K562 (cell line): ENCODE data around the gene MEGF11. TPM values are rescaled to one million over a fixed set of nuclear protein-coding genes. Genes with fewer than 3 reads are reported as not detected.
A peak's percentile ranks its signal among the peaks of the same experiment; 100 is the strongest.

Experiments used
- ATF4 ChIP-seq: fragments of 450-650 bp; formaldehyde crosslinking; IDR thresholded peaks from 2 replicates; pipeline ENCODE4 v1.4.0; 2022; ENCODE audit warnings: mild to moderate bottlenecking, moderate library complexity
- CBFB ChIP-seq: sonication (generic); formaldehyde crosslinking; IDR thresholded peaks from 2 replicates; pipeline ENCODE4 v1.4.0; 2020; ENCODE audit warnings: mild to moderate bottlenecking, missing genetic modification reagents
- E2F1 ChIP-seq: sonication (generic); formaldehyde crosslinking; IDR thresholded peaks from 2 replicates; pipeline ENCODE4 v1.8.1; 2023; ENCODE audit warnings: mild to moderate bottlenecking, missing genetic modification reagents, moderate library complexity
- FOXP1 ChIP-seq: sonication (generic); formaldehyde crosslinking; IDR thresholded peaks from 2 replicates; pipeline ENCODE4 v1.8.0; 2022; ENCODE audit warnings: mild to moderate bottlenecking, missing genetic modification reagents
- GATAD2B ChIP-seq: fragments of 450-650 bp; IDR thresholded peaks from 2 replicates; pipeline ENCODE4 v1.6.1; 2017; ENCODE audit warnings: mild to moderate bottlenecking, borderline replicate concordance
- HDAC1 ChIP-seq, 2 experiments: fragments of 450-650 bp; IDR thresholded peaks; 2 replicates each; pipeline ENCODE4 v1.6.1; 2016 to 2017; ENCODE audit warnings: inconsistent platforms in 1 of 2, mild to moderate bottlenecking in 1 of 2, moderate library complexity in 1 of 2
- HNRNPLL ChIP-seq: fragments of 200-400 bp; formaldehyde crosslinking; IDR thresholded peaks from 2 replicates; pipeline ENCODE4 v1.6.1; 2017; ENCODE audit warnings: low read length, low read depth, mild to moderate bottlenecking; ENCODE audit not compliant: poor library complexity, severe bottlenecking
- JUN ChIP-seq, 2 experiments: sonication (generic) in 1 of 2; formaldehyde crosslinking in 1 of 2; IDR thresholded peaks; 2 replicates each; pipeline versions ENCODE4 v1.6.1 to v1.8.0; 2012 to 2022; ENCODE audit warnings: borderline replicate concordance in 2 of 2, mild to moderate bottlenecking in 2 of 2, improper control_type of control experiment in 1 of 2, low read depth in 1 of 2, low read length in 1 of 2, missing genetic modification reagents in 1 of 2
- MAFF ChIP-seq: IDR thresholded peaks from 2 replicates; pipeline ENCODE4 v1.6.1; 2012; ENCODE audit warnings: low read length, improper control_type of control experiment
- NCOA6 ChIP-seq: fragments of 450-650 bp; IDR thresholded peaks from 2 replicates; pipeline ENCODE4 v1.6.1; 2017; ENCODE audit warnings: mild to moderate bottlenecking
- POLR2AphosphoS5 ChIP-seq: IDR thresholded peaks from 2 replicates; pipeline ENCODE4 v1.6.1; 2011; ENCODE audit warnings: mild to moderate bottlenecking, low read depth, low read length, moderate library complexity; ENCODE audit not compliant: control insufficient read depth, insufficient read depth
- POLR2G ChIP-seq: fragments of 200-400 bp; formaldehyde crosslinking; IDR thresholded peaks from 2 replicates; pipeline ENCODE4 v1.6.1; 2017; ENCODE audit warnings: low read depth, mild to moderate bottlenecking, antibody characterized with exemption, low read length, moderate library complexity
- RBFOX2 ChIP-seq: fragments of 200-400 bp; formaldehyde crosslinking; IDR thresholded peaks from 2 replicates; pipeline ENCODE4 v1.6.1; 2017; ENCODE audit warnings: low read depth, mild to moderate bottlenecking, low read length, moderate library complexity
- TAF1 ChIP-seq: IDR thresholded peaks from 2 replicates; pipeline ENCODE4 v1.6.1; 2011; ENCODE audit warnings: mild to moderate bottlenecking, low read length, moderate library complexity; ENCODE audit not compliant: insufficient read depth, control insufficient read depth, severe bottlenecking; ENCODE audit errors: extremely low read depth
- ZNF586 ChIP-seq: fragments of 450-650 bp; formaldehyde crosslinking; conservative IDR thresholded peaks from 2 replicates; pipeline ENCODE4 v1.4.0; 2020; ENCODE audit warnings: mild to moderate bottlenecking, moderate library complexity
- ZNF764 ChIP-seq: fragments of 250-450 bp; sonication (Bioruptor Pico); IDR thresholded peaks from 2 replicates; pipeline ENCODE4 v1.4.0; 2020; ENCODE audit warnings: low read depth, mild to moderate bottlenecking, moderate library complexity
- polyA plus RNA-seq, 8 experiments: library from polyadenylated mRNA; depleted of rRNA in 4 of 8; stranded (reverse) in 5 of 8; unstranded in 3 of 8; fragments of >200 nt; fragmentation: Nextera tagmentation in 2 of 8; fragmentation: Illumina TruSeq in 1 of 8; extraction: Ambion mirVana in 2 of 8; extraction: Trizol in 1 of 8; gene quantifications; 2 replicates each; pipeline versions ENCODE4 v1.2.1 to v1.2.3, GENCODE V29; 2011 to 2014; ENCODE audit warnings: inconsistent platforms in 1 of 8, missing spikeins in 1 of 8
- total RNA-seq, 7 experiments: library from RNA; depleted of rRNA in 6 of 7; stranded (reverse); fragments of >200 nt in 6 of 7; fragmentation: Illumina TruSeq in 2 of 7; extraction: Trizol in 2 of 7; gene quantifications; 2 replicates each; pipeline versions ENCODE4 v1.2.1 to v1.2.3, GENCODE V29; 2011 to 2021; ENCODE audit warnings: low replicate concordance in 1 of 7
- TF ChIP-seq, protein P1 (sequence below), 2 experiments: fragments of 450-650 bp; IDR thresholded peaks; 2 replicates each; pipeline ENCODE4 v1.6.1; 2018; ENCODE audit warnings: mild to moderate bottlenecking in 2 of 2, low read depth in 1 of 2; ENCODE audit not compliant: partially characterized antibody in 2 of 2

The MEGF11 gene
- total and polyA plus RNA-seq, 9 of the 15 experiments (the other 6 are each of a cell fraction or from before 2014, with no cell fraction given), result 0.06 to 0.23 (median 0.20) TPM; not detected in 6

GRCh38 chr15:66293419-66294156, 40.0 kb upstream of the MEGF11 start, which contains the start of gene DIS3L (continued):
- peak; percentile 43 for TF ChIP-seq TAF1
- 0 out of 2 replicates have a peak, but pooled peaks have one; percentile 74 for TF ChIP-seq GATAD2B
- TF ChIP-seq ZNF764 (CRISPR knock-in tag), result no peak
- no peak for TF ChIP-seq CBFB (CRISPR knock-in tag)
- TF ChIP-seq NCOA6, result no peak
- TF ChIP-seq ZNF586 (CRISPR knock-in tag), result no peak
- 0 out of 2 replicates have a peak, but pooled peaks have one; percentile 3 for TF ChIP-seq ATF4
- peak; percentile 94 for TF ChIP-seq HNRNPLL
- TF ChIP-seq, protein P1, sequence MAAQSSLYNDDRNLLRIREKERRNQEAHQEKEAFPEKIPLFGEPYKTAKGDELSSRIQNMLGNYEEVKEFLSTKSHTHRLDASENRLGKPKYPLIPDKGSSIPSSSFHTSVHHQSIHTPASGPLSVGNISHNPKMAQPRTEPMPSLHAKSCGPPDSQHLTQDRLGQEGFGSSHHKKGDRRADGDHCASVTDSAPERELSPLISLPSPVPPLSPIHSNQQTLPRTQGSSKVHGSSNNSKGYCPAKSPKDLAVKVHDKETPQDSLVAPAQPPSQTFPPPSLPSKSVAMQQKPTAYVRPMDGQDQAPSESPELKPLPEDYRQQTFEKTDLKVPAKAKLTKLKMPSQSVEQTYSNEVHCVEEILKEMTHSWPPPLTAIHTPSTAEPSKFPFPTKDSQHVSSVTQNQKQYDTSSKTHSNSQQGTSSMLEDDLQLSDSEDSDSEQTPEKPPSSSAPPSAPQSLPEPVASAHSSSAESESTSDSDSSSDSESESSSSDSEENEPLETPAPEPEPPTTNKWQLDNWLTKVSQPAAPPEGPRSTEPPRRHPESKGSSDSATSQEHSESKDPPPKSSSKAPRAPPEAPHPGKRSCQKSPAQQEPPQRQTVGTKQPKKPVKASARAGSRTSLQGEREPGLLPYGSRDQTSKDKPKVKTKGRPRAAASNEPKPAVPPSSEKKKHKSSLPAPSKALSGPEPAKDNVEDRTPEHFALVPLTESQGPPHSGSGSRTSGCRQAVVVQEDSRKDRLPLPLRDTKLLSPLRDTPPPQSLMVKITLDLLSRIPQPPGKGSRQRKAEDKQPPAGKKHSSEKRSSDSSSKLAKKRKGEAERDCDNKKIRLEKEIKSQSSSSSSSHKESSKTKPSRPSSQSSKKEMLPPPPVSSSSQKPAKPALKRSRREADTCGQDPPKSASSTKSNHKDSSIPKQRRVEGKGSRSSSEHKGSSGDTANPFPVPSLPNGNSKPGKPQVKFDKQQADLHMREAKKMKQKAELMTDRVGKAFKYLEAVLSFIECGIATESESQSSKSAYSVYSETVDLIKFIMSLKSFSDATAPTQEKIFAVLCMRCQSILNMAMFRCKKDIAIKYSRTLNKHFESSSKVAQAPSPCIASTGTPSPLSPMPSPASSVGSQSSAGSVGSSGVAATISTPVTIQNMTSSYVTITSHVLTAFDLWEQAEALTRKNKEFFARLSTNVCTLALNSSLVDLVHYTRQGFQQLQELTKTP (IDR thresholded peaks at IDR 0.05; ENCODE audit: low read depth in 1 of 2, partially characterized antibody in 2 of 2), result no peak
- peak in 1 of 2 experiments; percentile 46; a peak in 1 of 4 replicates for TF ChIP-seq HDAC1 (IDR thresholded peaks at IDR 0.05)
- no peak for TF ChIP-seq MAFF
- peak; percentile 56; the same call in 1 of the 2 replicates for TF ChIP-seq E2F1 (CRISPR knock-in tag)
- peak; percentile 32; the same call in 1 of the 2 replicates for TF ChIP-seq POLR2AphosphoS5
- TF ChIP-seq RBFOX2, result peak; percentile 91
- 0 out of 2 replicates have a peak, but pooled peaks have one; percentile 60 for TF ChIP-seq FOXP1 (CRISPR knock-in tag)
- TF ChIP-seq JUN (IDR thresholded peaks at IDR 0.05; ENCODE audit: borderline replicate concordance, low read depth, low read length), result no peak; the same call in 1 of the 2 replicates
- no peak for TF ChIP-seq JUN (CRISPR knock-in tag; IDR thresholded peaks at IDR 0.05; ENCODE audit: borderline replicate concordance)
- TF ChIP-seq POLR2G, result peak; percentile 92
